WTC11 (cell line): Measurements from ENCODE around the gene CD8B. TPM values are rescaled to one million over a fixed set of nuclear protein-coding genes. Genes with fewer than 3 reads are reported as not detected.
A peak's percentile ranks its signal among the peaks of the same experiment; 100 is the strongest.
"Not testable (repeated sequence)": the region's sequence is repeated elsewhere in the genome, so short reads cannot be mapped to it uniquely, and the experiment has no call there.

Source experiments
- ATAC-seq: fragments of 200-7000 bp; cut with Tn5 transposase; 2 replicates; pipeline ENCODE4 v1.10.0; 2021; ENCODE audit warnings: mild to moderate bottlenecking, moderate library complexity
- CTCF ChIA-PET: fragments of 300-600 bp; sonication (Branson Sonifier 250); formaldehyde crosslinking; loops from one replicate; lab custom pipeline; 2021; ENCODE audit warnings: antibody characterized with exemption; lab: Charles Lee
- POLR2A ChIA-PET: fragments of 350-600 bp; sonication (Branson Sonifier 250); formaldehyde crosslinking; loops from one replicate; lab custom pipeline; 2021; ENCODE audit warnings: antibody characterized with exemption; lab: Charles Lee
- DNase-seq: peaks from one replicate; pipeline ENCODE4 v3.0.0; 2021; ENCODE audit warnings: low spot score
- H3K27ac Mint-ChIP-seq: 2 replicates; pipeline ENCODE4 v1.8.0; 2021; ENCODE audit warnings: mixed read lengths
- H3K27me3 Mint-ChIP-seq: 2 replicates; pipeline ENCODE4 v1.8.0; 2021; ENCODE audit warnings: low read depth, mild to moderate bottlenecking, moderate library complexity, mixed read lengths
- H3K36me3 Mint-ChIP-seq: 2 replicates; pipeline ENCODE4 v1.8.0; 2021; ENCODE audit warnings: mixed read lengths
- H3K4me1 Mint-ChIP-seq: 2 replicates; pipeline ENCODE4 v1.8.0; 2022; ENCODE audit warnings: mixed read lengths
- H3K4me3 Mint-ChIP-seq: 2 replicates; pipeline ENCODE4 v1.8.0; 2021; ENCODE audit warnings: mild to moderate bottlenecking, moderate library complexity, mixed read lengths
- H3K9me3 Mint-ChIP-seq: 2 replicates; pipeline ENCODE4 v1.8.0; 2021; ENCODE audit warnings: mixed read lengths
- total RNA-seq: library from RNA; stranded (reverse); gene quantifications from 3 replicates; pipeline ENCODE4 v1.2.3, GENCODE V29; 2021

The CD8B gene
- total RNA-seq, 1 experiment from 2014 or later: 0.70 TPM

GRCh38 chr2:86857688-86858087, 4.0 kb downstream of the CD8B start:
- POLR2A ChIA-PET, CTCF ChIA-PET, H3K36me3 Mint-ChIP-seq, H3K4me3 Mint-ChIP-seq, ATAC-seq, H3K27ac Mint-ChIP-seq, DNase-seq, H3K9me3 Mint-ChIP-seq, H3K4me1 Mint-ChIP-seq: not testable (repeated sequence)
- H3K27me3 Mint-ChIP-seq: peaks cover 12% of the 10 kb centered on the region

- H3K27me3 Mint-ChIP-seq, H3K4me3 Mint-ChIP-seq, POLR2A ChIA-PET, H3K9me3 Mint-ChIP-seq, DNase-seq, H3K36me3 Mint-ChIP-seq, H3K4me1 Mint-ChIP-seq, H3K27ac Mint-ChIP-seq, CTCF ChIA-PET: not testable (repeated sequence)
- peak; percentile 67 for ATAC-seq
Measured at GRCh38 chr2:86856498-86856897, 5.2 kb downstream of the CD8B start.

GRCh38 chr2:86855981-86856380, 5.7 kb downstream of the CD8B start:
- CTCF ChIA-PET, H3K4me1 Mint-ChIP-seq, H3K27ac Mint-ChIP-seq, POLR2A ChIA-PET, H3K36me3 Mint-ChIP-seq, H3K27me3 Mint-ChIP-seq, H3K4me3 Mint-ChIP-seq, H3K9me3 Mint-ChIP-seq: not testable (repeated sequence)
- ATAC-seq (peak; percentile 90), DNase-seq (peak; percentile 23)

- CTCF ChIA-PET, DNase-seq, POLR2A ChIA-PET, H3K27ac Mint-ChIP-seq, H3K36me3 Mint-ChIP-seq, ATAC-seq, H3K4me1 Mint-ChIP-seq, H3K27me3 Mint-ChIP-seq, H3K9me3 Mint-ChIP-seq, H3K4me3 Mint-ChIP-seq: not testable (repeated sequence)
Measured at GRCh38 chr2:86851581-86851980, 10.1 kb downstream of the CD8B start.

GRCh38 chr2:86842607-86843234, 19.0 kb downstream of the CD8B start:
- H3K4me3 Mint-ChIP-seq, H3K27ac Mint-ChIP-seq, H3K9me3 Mint-ChIP-seq, ATAC-seq, CTCF ChIA-PET, H3K27me3 Mint-ChIP-seq, DNase-seq, POLR2A ChIA-PET, H3K36me3 Mint-ChIP-seq: not testable (repeated sequence)
- peaks cover 21% of the 10 kb centered on the region for H3K4me1 Mint-ChIP-seq

- CTCF ChIA-PET, ATAC-seq, H3K9me3 Mint-ChIP-seq, POLR2A ChIA-PET, H3K4me3 Mint-ChIP-seq, DNase-seq, H3K36me3 Mint-ChIP-seq, H3K27ac Mint-ChIP-seq, H3K27me3 Mint-ChIP-seq: not testable (repeated sequence)
- H3K4me1 Mint-ChIP-seq: peaks cover 30% of the 10 kb centered on the region
Measured at GRCh38 chr2:86841330-86841729, 20.4 kb downstream of the CD8B start.

GRCh38 chr2:86839871-86840548, 21.7 kb downstream of the CD8B start:
- H3K4me1 Mint-ChIP-seq: peaks cover 30% of the 10 kb centered on the region
- H3K27ac Mint-ChIP-seq, DNase-seq, POLR2A ChIA-PET, H3K9me3 Mint-ChIP-seq, H3K4me3 Mint-ChIP-seq, H3K27me3 Mint-ChIP-seq, CTCF ChIA-PET, H3K36me3 Mint-ChIP-seq: not testable (repeated sequence)
- peak; percentile 27 for ATAC-seq

- ATAC-seq (peak; percentile 28), DNase-seq (peak; percentile 21)
- H3K36me3 Mint-ChIP-seq, H3K27ac Mint-ChIP-seq, H3K9me3 Mint-ChIP-seq, CTCF ChIA-PET, H3K27me3 Mint-ChIP-seq, POLR2A ChIA-PET, H3K4me3 Mint-ChIP-seq: not testable (repeated sequence)
- H3K4me1 Mint-ChIP-seq: peaks cover 30% of the 10 kb centered on the region
Measured at GRCh38 chr2:86839455-86839854, 22.2 kb downstream of the CD8B start.

GRCh38 chr2:86837714-86838113, 24.0 kb downstream of the CD8B start:
- H3K27me3 Mint-ChIP-seq, POLR2A ChIA-PET, H3K36me3 Mint-ChIP-seq, H3K9me3 Mint-ChIP-seq, DNase-seq, H3K27ac Mint-ChIP-seq, CTCF ChIA-PET, H3K4me3 Mint-ChIP-seq: not testable (repeated sequence)
- peaks cover 36% of the 10 kb centered on the region for H3K4me1 Mint-ChIP-seq
- ATAC-seq: peak; percentile 26

GRCh38 chr2:86836915-86837695, 24.6 kb downstream of the CD8B start:
- DNase-seq, H3K4me3 Mint-ChIP-seq, H3K27me3 Mint-ChIP-seq, ATAC-seq, H3K27ac Mint-ChIP-seq, CTCF ChIA-PET, H3K9me3 Mint-ChIP-seq, POLR2A ChIA-PET, H3K36me3 Mint-ChIP-seq: not testable (repeated sequence)
- peaks cover 37% of the 10 kb centered on the region for H3K4me1 Mint-ChIP-seq

- CTCF ChIA-PET, H3K36me3 Mint-ChIP-seq, POLR2A ChIA-PET, DNase-seq, H3K27ac Mint-ChIP-seq, H3K27me3 Mint-ChIP-seq, H3K4me3 Mint-ChIP-seq, ATAC-seq, H3K9me3 Mint-ChIP-seq: not testable (repeated sequence)
- H3K4me1 Mint-ChIP-seq: peaks cover 43% of the 10 kb centered on the region
Measured at GRCh38 chr2:86835548-86835889, 26.2 kb downstream of the CD8B start.
